Measurements from ENCODE around the gene EHMT1. TPM values are rescaled to one million over a fixed set of nuclear protein-coding genes. Genes with fewer than 3 reads are reported as not detected.

EHMT1 gene
- total RNA-seq, 1 donor from 2014 or later, result 64.5 TPM

DNA sequence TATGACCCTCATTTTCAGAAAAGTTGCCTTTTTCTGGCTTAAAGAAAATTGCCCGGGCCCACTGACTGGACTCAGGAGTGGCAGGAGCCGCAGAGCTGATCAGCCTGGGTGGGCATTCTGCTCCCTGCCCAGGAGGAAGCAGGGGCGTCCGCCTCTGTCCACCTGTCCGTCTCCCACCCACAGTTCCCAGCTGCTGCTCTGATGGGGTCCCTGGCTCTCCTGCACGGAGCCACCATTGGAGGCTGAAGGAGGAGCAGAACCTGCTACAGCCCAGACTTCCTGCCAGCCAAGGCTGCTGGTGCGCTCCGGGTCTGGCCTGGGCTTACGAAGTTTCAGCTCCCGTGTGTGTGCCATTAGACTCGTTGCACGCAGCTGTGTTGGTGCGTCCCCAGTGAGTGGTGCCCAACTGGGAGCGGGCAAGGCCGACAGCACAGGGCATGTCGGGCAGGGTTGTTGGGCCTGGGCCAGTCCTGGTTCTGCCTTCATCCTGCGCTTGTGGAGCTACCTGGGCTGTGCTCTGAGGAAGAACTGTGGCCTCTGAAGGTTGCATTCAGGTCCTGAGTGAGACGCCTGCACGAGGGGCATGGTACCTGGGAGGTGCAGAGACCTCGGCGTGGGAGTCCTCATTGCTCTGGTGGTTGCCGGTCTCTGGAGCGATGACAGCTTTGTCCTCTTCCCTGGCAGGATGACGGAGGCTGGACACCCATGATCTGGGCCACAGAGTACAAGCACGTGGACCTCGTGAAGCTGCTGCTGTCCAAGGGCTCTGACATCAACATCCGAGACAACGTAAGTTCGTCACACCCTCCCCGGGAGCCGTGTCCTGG is 181.6 kb downstream of the EHMT1 start:
- Histone ChIP-seq H3K9me3 (ENCODE audit: insufficient read depth, low read depth, low read length) (no peaks in the 10 kb centered on the region), H3K9ac (ENCODE audit: low read length) (no peak overlapping the region), H3K36me3 (ENCODE audit: insufficient read depth, low read length) (peaks cover 12% of the 10 kb centered on the region), H3K4me2 (ENCODE audit: low read length) (no peak overlapping the region), H3K27ac (ENCODE audit: low read depth, low read length) (no peak overlapping the region), H3K27me3 (ENCODE audit: insufficient read depth, low read length) (no peaks in the 10 kb centered on the region), H3K4me3 (ENCODE audit: insufficient read depth, low read depth, low read length) (no peak overlapping the region), H2AFZ (ENCODE audit: low read depth, low read length) (no peak overlapping the region), H3K79me2 (ENCODE audit: insufficient read depth, low read length) (peaks cover 4% of the 10 kb centered on the region), H4K20me1 (ENCODE audit: insufficient read depth, low read length) (peaks cover 5% of the 10 kb centered on the region), H3K4me1 (ENCODE audit: insufficient read depth, low read length) (no peaks in the 10 kb centered on the region)
- no peak for DNase-seq (ENCODE audit: low read depth)
- Mint-ChIP-seq H3K36me3 (ENCODE audit: low read depth, unreplicated experiment) (peaks cover 30% of the 10 kb centered on the region), H3K9me3 (ENCODE audit: unreplicated experiment) (peaks cover 2% of the 10 kb centered on the region), H3K4me1 (ENCODE audit: low read depth, unreplicated experiment) (no peaks in the 10 kb centered on the region), H3K27ac (ENCODE audit: unreplicated experiment) (no peak overlapping the region), H3K4me3 (ENCODE audit: unreplicated experiment) (no peak overlapping the region), H3K27me3 (ENCODE audit: low read depth, unreplicated experiment) (no peaks in the 10 kb centered on the region)
- TF ChIP-seq, protein P1, sequence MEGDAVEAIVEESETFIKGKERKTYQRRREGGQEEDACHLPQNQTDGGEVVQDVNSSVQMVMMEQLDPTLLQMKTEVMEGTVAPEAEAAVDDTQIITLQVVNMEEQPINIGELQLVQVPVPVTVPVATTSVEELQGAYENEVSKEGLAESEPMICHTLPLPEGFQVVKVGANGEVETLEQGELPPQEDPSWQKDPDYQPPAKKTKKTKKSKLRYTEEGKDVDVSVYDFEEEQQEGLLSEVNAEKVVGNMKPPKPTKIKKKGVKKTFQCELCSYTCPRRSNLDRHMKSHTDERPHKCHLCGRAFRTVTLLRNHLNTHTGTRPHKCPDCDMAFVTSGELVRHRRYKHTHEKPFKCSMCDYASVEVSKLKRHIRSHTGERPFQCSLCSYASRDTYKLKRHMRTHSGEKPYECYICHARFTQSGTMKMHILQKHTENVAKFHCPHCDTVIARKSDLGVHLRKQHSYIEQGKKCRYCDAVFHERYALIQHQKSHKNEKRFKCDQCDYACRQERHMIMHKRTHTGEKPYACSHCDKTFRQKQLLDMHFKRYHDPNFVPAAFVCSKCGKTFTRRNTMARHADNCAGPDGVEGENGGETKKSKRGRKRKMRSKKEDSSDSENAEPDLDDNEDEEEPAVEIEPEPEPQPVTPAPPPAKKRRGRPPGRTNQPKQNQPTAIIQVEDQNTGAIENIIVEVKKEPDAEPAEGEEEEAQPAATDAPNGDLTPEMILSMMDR (IDR thresholded peaks at IDR 0.05; ENCODE audit: insufficient read depth, low read depth, low read length), result no peak
- TF ChIP-seq EZH2 (IDR thresholded peaks at IDR 0.05; ENCODE audit: insufficient read depth, low read length), result no peak
- no peak for FAIRE-seq

DNA sequence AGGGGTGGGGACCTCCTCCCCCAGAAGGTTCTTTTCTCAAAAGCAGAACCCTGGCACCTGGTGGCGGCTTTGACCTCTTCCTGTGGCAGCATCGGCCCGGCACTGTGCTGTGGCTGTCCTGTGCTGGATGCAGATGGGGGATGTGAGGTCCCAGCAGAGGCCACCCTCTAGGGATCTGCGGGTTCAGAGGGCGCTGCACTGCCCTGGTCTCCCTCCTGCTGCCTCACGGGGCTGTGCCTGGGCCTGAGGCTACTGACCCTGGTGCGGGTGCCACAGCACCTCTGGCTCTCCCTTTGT is 182.2 kb downstream of the EHMT1 start:
- Histone ChIP-seq H3K9me3 (ENCODE audit: insufficient read depth, low read depth, low read length) (no peaks in the 10 kb centered on the region), H3K27me3 (ENCODE audit: insufficient read depth, low read length) (no peaks in the 10 kb centered on the region), H3K4me1 (ENCODE audit: insufficient read depth, low read length) (no peaks in the 10 kb centered on the region), H3K4me2 (ENCODE audit: low read length) (no peak overlapping the region), H3K4me3 (ENCODE audit: insufficient read depth, low read depth, low read length) (no peak overlapping the region), H3K36me3 (ENCODE audit: insufficient read depth, low read length) (peaks cover 10% of the 10 kb centered on the region), H4K20me1 (ENCODE audit: insufficient read depth, low read length) (peaks cover 5% of the 10 kb centered on the region), H3K79me2 (ENCODE audit: insufficient read depth, low read length) (peaks cover 4% of the 10 kb centered on the region), H2AFZ (ENCODE audit: low read depth, low read length) (no peak overlapping the region), H3K9ac (ENCODE audit: low read length) (no peak overlapping the region), H3K27ac (ENCODE audit: low read depth, low read length) (no peak overlapping the region)
- Mint-ChIP-seq H3K27ac (ENCODE audit: unreplicated experiment) (no peak overlapping the region), H3K9me3 (ENCODE audit: unreplicated experiment) (peaks cover 2% of the 10 kb centered on the region), H3K4me1 (ENCODE audit: low read depth, unreplicated experiment) (no peaks in the 10 kb centered on the region), H3K4me3 (ENCODE audit: unreplicated experiment) (no peak overlapping the region), H3K36me3 (ENCODE audit: low read depth, unreplicated experiment) (peaks cover 30% of the 10 kb centered on the region), H3K27me3 (ENCODE audit: low read depth, unreplicated experiment) (no peaks in the 10 kb centered on the region)
- no peak for FAIRE-seq
- DNase-seq (ENCODE audit: low read depth), result no peak
- TF ChIP-seq EZH2 (IDR thresholded peaks at IDR 0.05; ENCODE audit: insufficient read depth, low read length), result no peak
- TF ChIP-seq, protein P1 (IDR thresholded peaks at IDR 0.05; ENCODE audit: insufficient read depth, low read depth, low read length), result no peak

DNA sequence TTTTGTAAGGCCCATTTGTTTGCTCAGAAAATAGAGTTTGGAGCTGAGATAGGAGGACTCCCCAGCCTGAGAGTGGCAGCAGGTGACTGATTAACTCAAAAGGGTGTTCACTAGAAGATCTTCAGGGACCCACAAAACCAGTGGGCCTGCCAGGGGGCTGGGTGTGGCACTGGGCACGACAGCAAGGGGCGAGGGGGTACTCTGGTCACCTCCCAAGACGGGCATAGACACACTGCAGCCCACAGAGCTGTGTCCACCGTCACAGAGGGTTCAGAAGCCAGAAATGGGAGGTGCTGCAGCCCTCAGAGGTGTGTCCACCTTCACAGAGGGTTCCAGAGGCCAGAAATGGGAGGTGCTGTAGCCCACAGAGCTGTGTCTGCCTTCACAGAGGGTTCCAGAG is 183.2 kb downstream of the EHMT1 start:
- peaks cover 33% of the 10 kb centered on the region for H3K36me3 Mint-ChIP-seq (ENCODE audit: low read depth, unreplicated experiment)
- H3K4me1 Mint-ChIP-seq (ENCODE audit: low read depth, unreplicated experiment), result no peaks in the 10 kb centered on the region
- DNase-seq (ENCODE audit: low read depth) (no peak), FAIRE-seq (no peak)
- Histone ChIP-seq H3K4me1 (ENCODE audit: insufficient read depth, low read length) (no peaks in the 10 kb centered on the region), H3K79me2 (ENCODE audit: insufficient read depth, low read length) (peaks cover 7% of the 10 kb centered on the region), H2AFZ (ENCODE audit: low read depth, low read length) (no peak overlapping the region), H3K9ac (ENCODE audit: low read length) (no peak overlapping the region), H3K36me3 (ENCODE audit: insufficient read depth, low read length) (peaks cover 10% of the 10 kb centered on the region), H3K4me2 (ENCODE audit: low read length) (no peak overlapping the region), H3K4me3 (ENCODE audit: insufficient read depth, low read depth, low read length) (no peak overlapping the region), H3K9me3 (ENCODE audit: insufficient read depth, low read depth, low read length) (no peaks in the 10 kb centered on the region), H3K27me3 (ENCODE audit: insufficient read depth, low read length) (no peaks in the 10 kb centered on the region), H3K27ac (ENCODE audit: low read depth, low read length) (no peak overlapping the region), H4K20me1 (ENCODE audit: insufficient read depth, low read length) (peaks cover 9% of the 10 kb centered on the region)
- H3K27me3 Mint-ChIP-seq (ENCODE audit: low read depth, unreplicated experiment), result no peaks in the 10 kb centered on the region
- H3K9me3 Mint-ChIP-seq (ENCODE audit: unreplicated experiment), result peaks cover 2% of the 10 kb centered on the region
- no peak overlapping the region for H3K4me3 Mint-ChIP-seq (ENCODE audit: unreplicated experiment)
- TF ChIP-seq, protein P1 (IDR thresholded peaks at IDR 0.05; ENCODE audit: insufficient read depth, low read depth, low read length), result no peak
- no peak for TF ChIP-seq EZH2 (IDR thresholded peaks at IDR 0.05; ENCODE audit: insufficient read depth, low read length)
- H3K27ac Mint-ChIP-seq (ENCODE audit: unreplicated experiment), result no peak overlapping the region

All from astrocyte (in vitro differentiated cells and primary cell).